ENCODE measurements around the gene RPL10.

GRCh38 chrX:154358011-154358410 is 40.2 kb upstream of the RPL10 start:
- TF ChIP-seq CTCF (IDR thresholded peaks at IDR 0.05; ENCODE audit: control extremely low read depth in 1 of 3, insufficient read depth in 1 of 3, low read depth in 1 of 3, low read length in 3 of 3) (no peak), HDAC2 (IDR thresholded peaks at IDR 0.05; ENCODE audit: borderline replicate concordance in 1 of 2, low read depth in 2 of 2, low read length in 2 of 2) (no peak), MAX (IDR thresholded peaks at IDR 0.05) (no peak), MAFK (IDR thresholded peaks at IDR 0.05; ENCODE audit: low read depth, low read length) (no peak), POLR2AphosphoS5 (IDR thresholded peaks at IDR 0.05; ENCODE audit: low read depth, low read length) (peak; percentile 40; the same call in 1 of the 2 replicates), ASH2L (IDR thresholded peaks at IDR 0.05; ENCODE audit: low read length) (no peak), USF2 (IDR thresholded peaks at IDR 0.05; ENCODE audit: low read length) (no peak), EP300 (IDR thresholded peaks at IDR 0.05; ENCODE audit: borderline replicate concordance in 1 of 2, low read depth in 2 of 2, low read length in 2 of 2) (no peak), TCF12 (IDR thresholded peaks at IDR 0.05; ENCODE audit: low read depth, low read length) (no peak), TAF7 (optimal IDR thresholded peaks at IDR 0.05; ENCODE audit: borderline replicate concordance, low read depth, low read length) (no peak)
